Neural progenitor cell (in vitro differentiated cells): ENCODE results near the gene CSDE1.

Experiments
- CTCF ChIP-seq: fragments of 200-600 bp; sonication (generic); IDR thresholded peaks from 2 replicates; pipeline ENCODE4 v1.5.1; 2017; ENCODE audit warnings: antibody characterized with exemption, mild to moderate bottlenecking
- EZH2 ChIP-seq: fragments of 200-600 bp; sonication (generic); IDR thresholded peaks from 2 replicates; pipeline ENCODE4 v1.6.1; 2017; ENCODE audit warnings: antibody characterized with exemption, mild to moderate bottlenecking, moderate library complexity

GRCh38 chr1:114707604-114708003, 50.2 kb downstream of the CSDE1 start:
- TF ChIP-seq CTCF = no peak
- no peak for TF ChIP-seq EZH2
